PC-9 (cell line): Measurements from ENCODE around the gene FEM1B.

Experiments used
- CTCF ChIP-seq: fragments of 200-600 bp; sonication (generic); conservative IDR thresholded peaks from 2 replicates; pipeline ENCODE4 v1.6.1; 2017; ENCODE audit warnings: mixed run types, antibody characterized with exemption, mild to moderate bottlenecking, moderate library complexity
- EZH2 ChIP-seq: fragments of 200-600 bp; sonication (generic); IDR thresholded peaks from 2 replicates; pipeline ENCODE4 v1.8.0; 2017; ENCODE audit warnings: antibody characterized with exemption, low read depth

GRCh38 chr15:68326711-68327354 is 49.3 kb downstream of the FEM1B start:
- no peak for TF ChIP-seq CTCF
- no peak for TF ChIP-seq EZH2
